Daoy (cell line): Measurements from ENCODE around the gene RABEP2. TPM values are rescaled to one million over a fixed set of nuclear protein-coding genes. Genes with fewer than 3 reads are reported as not detected.
"Not testable (repeated sequence)": the region's sequence is repeated elsewhere in the genome, so short reads cannot be mapped to it uniquely, and the experiment has no call there.

Source experiments
- DNase-seq: peaks from one replicate; pipeline ENCODE4 v3.0.0-alpha.2; 2015; ENCODE audit warnings: low read depth
- total RNA-seq: library from RNA; depleted of rRNA; stranded (reverse); fragments of >200 nt; shearing (Covaris generic); gene quantifications from 2 replicates; pipeline ENCODE4 v1.2.3, GENCODE V29; 2014

Gene RABEP2
- total RNA-seq, 1 experiment from 2014 or later: 30.2 TPM

GRCh38 chr16:28879261-28879840 lies 45.7 kb downstream of the RABEP2 start:
- DNase-seq: no peak

GRCh38 chr16:28878083-28878926 lies 46.7 kb downstream of the RABEP2 start, which contains the start of gene ATP2A1:
TSS of gene ATP2A1 (plus strand) at chr16:28878488. CDS start at chr16:28878672, 184 bp downstream.
- no peak for DNase-seq

GRCh38 chr16:28877655-28878000 lies 47.4 kb downstream of the RABEP2 start:
- no peak for DNase-seq

GRCh38 chr16:28876973-28877654 lies 47.9 kb downstream of the RABEP2 start:
- DNase-seq: no peak

- DNase-seq: no peak
These were observed 48.9 kb downstream of the RABEP2 start for GRCh38 chr16:28876019-28876659.

GRCh38 chr16:28875134-28876018 lies 49.7 kb downstream of the RABEP2 start:
- no peak for DNase-seq

- DNase-seq: no peak
These were observed 50.6 kb downstream of the RABEP2 start for GRCh38 chr16:28874406-28874805.

GRCh38 chr16:28873543-28874201 lies 51.4 kb downstream of the RABEP2 start:
- no peak for DNase-seq

- DNase-seq: no peak
These were observed 52.1 kb downstream of the RABEP2 start for GRCh38 chr16:28872952-28873351.

GRCh38 chr16:28869201-28869600 lies 55.8 kb downstream of the RABEP2 start:
- no peak for DNase-seq

- not testable (repeated sequence) for DNase-seq
These were observed 57.4 kb downstream of the RABEP2 start for GRCh38 chr16:28867646-28868045.

GRCh38 chr16:28867241-28867640 lies 57.8 kb downstream of the RABEP2 start:
- DNase-seq: no peak

- DNase-seq: no peak
These were observed 58.6 kb downstream of the RABEP2 start for GRCh38 chr16:28866454-28866804.

- no peak for DNase-seq
These were observed 59.1 kb downstream of the RABEP2 start for GRCh38 chr16:28865722-28866453.

GRCh38 chr16:28865001-28865688 lies 59.9 kb downstream of the RABEP2 start:
- DNase-seq: no peak

- DNase-seq: peak; percentile 23
These were observed 60.9 kb downstream of the RABEP2 start for GRCh38 chr16:28863929-28864793.

- no peak for DNase-seq
These were observed 65.7 kb downstream of the RABEP2 start for GRCh38 chr16:28859326-28859725.

- DNase-seq: no peak
These were observed 66.6 kb downstream of the RABEP2 start for GRCh38 chr16:28858421-28858820.
